ENCODE results near the gene JPH3. TPM values are rescaled to one million over a fixed set of nuclear protein-coding genes. Genes with fewer than 3 reads are reported as not detected.

JPH3 gene
- total and polyA plus RNA-seq, 10 donors: 0.03 TPM; not detected in 9

DNA sequence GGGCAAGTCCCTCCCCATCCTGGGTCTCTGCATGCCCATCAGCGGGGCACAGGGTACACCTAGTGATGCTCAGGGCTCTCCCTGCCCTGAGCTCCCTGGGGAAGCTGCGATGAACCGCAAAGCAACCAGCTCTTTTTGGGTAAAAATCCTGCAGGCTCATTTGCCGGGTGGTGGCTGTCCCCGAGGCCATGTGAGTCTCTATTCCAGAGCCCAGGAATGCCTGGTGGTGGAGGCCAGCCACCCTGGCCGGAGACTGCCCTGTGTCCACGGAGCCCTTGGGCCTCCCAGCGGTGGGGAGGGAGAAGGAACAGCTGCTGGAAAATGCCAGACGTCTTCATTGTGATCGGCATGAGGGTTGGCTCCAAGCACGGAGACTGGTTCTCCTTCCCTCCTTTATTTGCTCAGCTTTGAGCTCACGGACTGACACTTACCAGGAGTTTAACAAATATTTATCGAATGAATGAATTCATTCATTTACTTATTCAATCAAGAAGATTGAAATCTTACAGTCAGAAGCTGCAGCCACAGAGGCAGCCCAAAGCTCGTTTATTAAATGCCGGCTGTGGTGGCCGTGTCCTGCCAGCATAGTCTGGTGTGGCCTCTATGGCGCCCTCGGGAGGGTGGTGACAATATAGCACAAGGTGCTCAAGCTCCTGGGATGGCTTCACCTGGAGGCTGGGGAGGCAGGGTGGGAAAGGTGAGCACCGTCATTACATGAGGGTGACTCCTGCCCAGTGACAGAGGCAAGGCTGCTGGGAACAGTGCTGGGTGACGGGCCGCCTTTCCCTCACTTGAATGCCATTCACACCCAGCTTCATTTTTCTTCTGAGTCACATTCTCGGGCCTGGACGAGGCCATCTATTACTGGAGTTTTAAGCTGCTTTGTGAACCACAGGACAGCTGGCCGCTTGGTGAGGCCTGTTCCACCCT lies 31.1 kb upstream of the JPH3 start:
- intact Hi-C loops (cut with DNase I; ENCODE audit: low total_unique reads): no loop called here
- H3K27ac ChIP-seq: peak overlapping the region in 5 of 8 donors; percentile 12 to 47 (median 38)
- H3K27me3 ChIP-seq (replicated peaks in 1 of 7): peaks cover 0 to 38% (median 0%) of the 10 kb centered on the region in 7 donors
- H3K4me3 ChIP-seq: no peak overlapping the region
- H3K4me1 ChIP-seq: peaks cover 0 to 23% (median 0%) of the 10 kb centered on the region in 6 donors
- no peaks in the 10 kb centered on the region for H3K36me3 ChIP-seq
- 45 to 56% (median 53%) methylated on average over 23 to 24 of the region's 24 CpGs for WGBS, 5 donors
- TF ChIP-seq, protein P1, sequence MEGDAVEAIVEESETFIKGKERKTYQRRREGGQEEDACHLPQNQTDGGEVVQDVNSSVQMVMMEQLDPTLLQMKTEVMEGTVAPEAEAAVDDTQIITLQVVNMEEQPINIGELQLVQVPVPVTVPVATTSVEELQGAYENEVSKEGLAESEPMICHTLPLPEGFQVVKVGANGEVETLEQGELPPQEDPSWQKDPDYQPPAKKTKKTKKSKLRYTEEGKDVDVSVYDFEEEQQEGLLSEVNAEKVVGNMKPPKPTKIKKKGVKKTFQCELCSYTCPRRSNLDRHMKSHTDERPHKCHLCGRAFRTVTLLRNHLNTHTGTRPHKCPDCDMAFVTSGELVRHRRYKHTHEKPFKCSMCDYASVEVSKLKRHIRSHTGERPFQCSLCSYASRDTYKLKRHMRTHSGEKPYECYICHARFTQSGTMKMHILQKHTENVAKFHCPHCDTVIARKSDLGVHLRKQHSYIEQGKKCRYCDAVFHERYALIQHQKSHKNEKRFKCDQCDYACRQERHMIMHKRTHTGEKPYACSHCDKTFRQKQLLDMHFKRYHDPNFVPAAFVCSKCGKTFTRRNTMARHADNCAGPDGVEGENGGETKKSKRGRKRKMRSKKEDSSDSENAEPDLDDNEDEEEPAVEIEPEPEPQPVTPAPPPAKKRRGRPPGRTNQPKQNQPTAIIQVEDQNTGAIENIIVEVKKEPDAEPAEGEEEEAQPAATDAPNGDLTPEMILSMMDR (IDR thresholded peaks at IDR 0.05 in 8 of 11, conservative IDR thresholded peaks at IDR 0.05 in 3 of 11): peak in 7 of 11 experiments; percentile 33 to 44 (median 41)
- TF ChIP-seq POLR2A (IDR thresholded peaks at IDR 0.05): no peak
- TF ChIP-seq POLR2AphosphoS5 (IDR thresholded peaks at IDR 0.05): peak in 2 of 3 donors; percentile 40 to 52
- no peaks in the 10 kb centered on the region for H3K9me3 ChIP-seq
- DNase-seq: no peak

GRCh38 chr16:87571868-87572244 lies 30.5 kb upstream of the JPH3 start:
- no peaks in the 10 kb centered on the region for H3K36me3 ChIP-seq
- H3K9me3 ChIP-seq: no peaks in the 10 kb centered on the region
- DNase-seq: no peak
- no peak for TF ChIP-seq POLR2AphosphoS5 (IDR thresholded peaks at IDR 0.05)
- TF ChIP-seq POLR2A (IDR thresholded peaks at IDR 0.05): no peak
- TF ChIP-seq, protein P1 (IDR thresholded peaks at IDR 0.05 in 8 of 11, conservative IDR thresholded peaks at IDR 0.05 in 3 of 11): no peak
- peaks cover 0 to 44% (median 0%) of the 10 kb centered on the region in 7 donors for H3K27me3 ChIP-seq (replicated peaks in 1 of 7)
- H3K27ac ChIP-seq: peak overlapping the region in 4 of 8 donors; percentile 38 to 47 (median 42)
- no peak overlapping the region for H3K4me3 ChIP-seq
- intact Hi-C loops (cut with DNase I; ENCODE audit: low total_unique reads): no loop called here
- peaks cover 0 to 23% (median 0%) of the 10 kb centered on the region in 6 donors for H3K4me1 ChIP-seq
- WGBS, 5 donors: 60 to 82% (median 72%) methylated on average over 8 to 11 of the region's 11 CpGs

GRCh38 chr16:87572959-87573358 lies 29.3 kb upstream of the JPH3 start:
- H3K27me3 ChIP-seq (replicated peaks in 1 of 7): peaks cover 0 to 52% (median 0%) of the 10 kb centered on the region in 7 donors
- intact Hi-C loops (cut with DNase I; ENCODE audit: low total_unique reads): no loop called here
- no peak overlapping the region for H3K4me3 ChIP-seq
- no peaks in the 10 kb centered on the region for H3K36me3 ChIP-seq
- H3K27ac ChIP-seq: no peak overlapping the region
- WGBS, 5 donors: 69 to 89% (median 79%) methylated on average over 5 to 6 of the region's 6 CpGs
- peaks cover 0 to 23% (median 0%) of the 10 kb centered on the region in 6 donors for H3K4me1 ChIP-seq
- DNase-seq: no peak
- no peaks in the 10 kb centered on the region for H3K9me3 ChIP-seq
- TF ChIP-seq, protein P1 (IDR thresholded peaks at IDR 0.05 in 8 of 11, conservative IDR thresholded peaks at IDR 0.05 in 3 of 11): no peak
- TF ChIP-seq POLR2A (IDR thresholded peaks at IDR 0.05) (no peak), POLR2AphosphoS5 (IDR thresholded peaks at IDR 0.05) (no peak)
